Activated CD4-positive, alpha-beta T cell treated with anti-CD3 and anti-CD28 coated beads, Interleukin-2, Interleukin-4, amounts not matched to agents 100 ng/mL and 50 ng/mL, durations not matched to agents 16 hours and 8 hours (primary cell): ENCODE data around the gene NNAT.

Experiments used
- DNase-seq: peaks from one replicate; pipeline ENCODE4 v3.0.0-alpha.2; 2020; ENCODE audit warnings: low spot score

The NNAT gene

GRCh38 chr20:37523911-37524700 lies 3.1 kb downstream of the NNAT start:
- no peak for DNase-seq

- DNase-seq = peak; percentile 43
These were observed 4.0 kb downstream of the NNAT start for GRCh38 chr20:37524859-37525708.

GRCh38 chr20:37525810-37526209 lies 4.8 kb downstream of the NNAT start:
- no peak for DNase-seq

GRCh38 chr20:37526238-37526838 lies 5.3 kb downstream of the NNAT start:
- no peak for DNase-seq

GRCh38 chr20:37526839-37527637 lies 6.0 kb downstream of the NNAT start:
- DNase-seq = no peak

- DNase-seq = peak; percentile 87
These were observed 6.8 kb downstream of the NNAT start, which contains the start of gene BLCAP for GRCh38 chr20:37527638-37528445. Gene BLCAP (minus strand): TSS chr20:37527876. CDS start chr20:37519174, 8,702 bp downstream.

GRCh38 chr20:37528446-37529213 lies 7.6 kb downstream of the NNAT start:
- DNase-seq = no peak

- DNase-seq = no peak
These were observed 8.3 kb downstream of the NNAT start for GRCh38 chr20:37529214-37529967.

- DNase-seq = no peak
These were observed 9.0 kb downstream of the NNAT start for GRCh38 chr20:37529968-37530600.

GRCh38 chr20:37530696-37531095 lies 9.6 kb downstream of the NNAT start:
- no peak for DNase-seq

GRCh38 chr20:37531856-37532255 lies 10.8 kb downstream of the NNAT start:
- DNase-seq = no peak

GRCh38 chr20:37533154-37533715 lies 12.2 kb downstream of the NNAT start:
- DNase-seq = no peak

GRCh38 chr20:37534401-37535157 lies 13.5 kb downstream of the NNAT start:
- DNase-seq = peak; percentile 58

- no peak for DNase-seq
These were observed 14.5 kb downstream of the NNAT start for GRCh38 chr20:37535443-37536132.

GRCh38 chr20:37537505-37537904 lies 16.5 kb downstream of the NNAT start:
- no peak for DNase-seq

GRCh38 chr20:37538003-37538402 lies 17.0 kb downstream of the NNAT start:
- DNase-seq = no peak

- DNase-seq = no peak
These were observed 18.4 kb downstream of the NNAT start for GRCh38 chr20:37539424-37539823.
